Measurements from ENCODE around the gene PTPRN2.

DNA sequence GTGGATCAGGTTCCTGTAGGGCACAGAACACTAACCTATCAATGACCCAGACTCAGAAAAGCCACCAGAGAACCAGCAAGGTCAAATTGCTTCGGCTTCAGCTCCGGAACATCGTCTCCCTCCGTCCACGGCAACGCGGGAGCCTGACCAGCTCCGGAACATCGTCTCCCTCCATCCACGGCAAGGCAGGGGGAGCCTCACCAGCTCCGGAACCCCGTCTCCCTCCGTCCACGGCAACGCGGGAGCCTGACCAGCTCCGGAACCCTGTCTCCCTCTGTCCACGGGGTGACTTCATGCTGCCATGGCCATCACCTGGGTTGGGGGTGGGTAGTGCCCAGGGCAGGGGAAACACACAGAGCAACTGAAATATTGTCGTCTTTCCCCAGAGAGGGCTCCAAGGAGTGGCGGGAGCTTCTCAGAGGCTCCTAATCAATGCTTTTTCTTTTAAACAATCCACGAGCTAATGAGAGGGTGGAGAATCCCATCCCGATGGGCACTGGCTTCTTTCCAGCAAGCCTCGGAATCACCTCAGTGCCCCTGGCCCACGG is 847.3 kb downstream of the PTPRN2 start:
- TF ChIP-seq, protein P1, sequence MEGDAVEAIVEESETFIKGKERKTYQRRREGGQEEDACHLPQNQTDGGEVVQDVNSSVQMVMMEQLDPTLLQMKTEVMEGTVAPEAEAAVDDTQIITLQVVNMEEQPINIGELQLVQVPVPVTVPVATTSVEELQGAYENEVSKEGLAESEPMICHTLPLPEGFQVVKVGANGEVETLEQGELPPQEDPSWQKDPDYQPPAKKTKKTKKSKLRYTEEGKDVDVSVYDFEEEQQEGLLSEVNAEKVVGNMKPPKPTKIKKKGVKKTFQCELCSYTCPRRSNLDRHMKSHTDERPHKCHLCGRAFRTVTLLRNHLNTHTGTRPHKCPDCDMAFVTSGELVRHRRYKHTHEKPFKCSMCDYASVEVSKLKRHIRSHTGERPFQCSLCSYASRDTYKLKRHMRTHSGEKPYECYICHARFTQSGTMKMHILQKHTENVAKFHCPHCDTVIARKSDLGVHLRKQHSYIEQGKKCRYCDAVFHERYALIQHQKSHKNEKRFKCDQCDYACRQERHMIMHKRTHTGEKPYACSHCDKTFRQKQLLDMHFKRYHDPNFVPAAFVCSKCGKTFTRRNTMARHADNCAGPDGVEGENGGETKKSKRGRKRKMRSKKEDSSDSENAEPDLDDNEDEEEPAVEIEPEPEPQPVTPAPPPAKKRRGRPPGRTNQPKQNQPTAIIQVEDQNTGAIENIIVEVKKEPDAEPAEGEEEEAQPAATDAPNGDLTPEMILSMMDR (conservative IDR thresholded peaks at IDR 0.05; ENCODE audit: low read length) = no peak
- TF ChIP-seq EZH2phosphoT487 (IDR thresholded peaks at IDR 0.05; ENCODE audit: borderline replicate concordance, low read depth, low read length) = no peak

Measured in OCI-LY7 (cell line).